BLaER1 treated with 17β-estradiol and CSF1 and Interleukin-3, amounts not matched to agents 10 nM and 100 nM (cell line): ENCODE data around the gene ATXN1.

Source experiments
- H3K27ac ChIP-seq, 11 experiments: shearing (Covaris generic); formaldehyde crosslinking; 2 replicates each; pipeline ENCODE4 v1.8.1; 2022
- H3K27me3 ChIP-seq, 11 experiments: shearing (Covaris generic); formaldehyde crosslinking; 2 replicates each; pipeline ENCODE4 v1.8.1; 2022
- H3K36me3 ChIP-seq, 11 experiments: shearing (Covaris generic); formaldehyde crosslinking; 2 replicates each; pipeline ENCODE4 v1.8.1; 2022
- H3K4me1 ChIP-seq, 10 experiments: shearing (Covaris generic); formaldehyde crosslinking; 2 replicates each; pipeline ENCODE4 v1.8.1; 2022
- H3K4me2 ChIP-seq, 11 experiments: shearing (Covaris generic); formaldehyde crosslinking; 2 replicates each; pipeline ENCODE4 v1.8.1; 2022
- H3K4me3 ChIP-seq, 10 experiments: shearing (Covaris generic); formaldehyde crosslinking; 2 replicates each; pipeline ENCODE4 v1.8.1; 2022
- H3K9ac ChIP-seq, 11 experiments: shearing (Covaris generic); formaldehyde crosslinking; 2 replicates each; pipeline ENCODE4 v1.8.1; 2022
- H3K9me3 ChIP-seq, 11 experiments: shearing (Covaris generic); formaldehyde crosslinking; replicated peaks in 1 of 11; 2 replicates each; pipeline ENCODE4 v1.8.1; 2022
- H4K20me1 ChIP-seq, 11 experiments: shearing (Covaris generic); formaldehyde crosslinking; 2 replicates each; pipeline ENCODE4 v1.8.1; 2022
- Cebpa-rat ChIP-seq, 11 experiments: shearing (Covaris generic); IDR thresholded peaks; 2 replicates each; pipeline ENCODE4 v1.8.1; 2022

The ATXN1 gene

GRCh38 chr6:16700916-16701234, 60.4 kb downstream of the ATXN1 start:
- Histone ChIP-seq H3K9ac (no peak overlapping the region), H4K20me1 (peaks cover 0 to 69% (median 0%) of the 10 kb centered on the region in 11 experiments; a peak in 7 of 22 replicates), H3K4me2 (peak overlapping the region in 10 of 11 experiments; percentile 6 to 68 (median 47); a peak in 16 of 22 replicates), H3K9me3 (no peaks in the 10 kb centered on the region), H3K4me3 (no peak overlapping the region), H3K27me3 (peaks cover 0 to 11% (median 0%) of the 10 kb centered on the region in 11 experiments; a peak in 5 of 22 replicates), H3K4me1 (peaks cover 0 to 81% (median 21%) of the 10 kb centered on the region in 10 experiments; a peak in 13 of 20 replicates), H3K36me3 (peaks cover 0 to 4% (median 0%) of the 10 kb centered on the region in 11 experiments; a peak in 1 of 22 replicates), H3K27ac (peak overlapping the region in 2 of 11 experiments; percentile 2 to 38; a peak in 1 of 22 replicates)
- TF ChIP-seq Cebpa-rat (IDR thresholded peaks at IDR 0.05) = no peak

- Histone ChIP-seq H3K4me1 (peaks cover 0 to 81% (median 19%) of the 10 kb centered on the region in 10 experiments; a peak in 13 of 20 replicates), H3K27ac (peak overlapping the region in 2 of 11 experiments; percentile 2 to 38; a peak in 2 of 22 replicates), H3K4me2 (peak overlapping the region; percentile 6 to 68 (median 46); a peak in 20 of 22 replicates), H4K20me1 (peaks cover 0 to 65% (median 0%) of the 10 kb centered on the region in 11 experiments; a peak in 7 of 22 replicates), H3K27me3 (peaks cover 0 to 11% (median 0%) of the 10 kb centered on the region in 11 experiments; a peak in 5 of 22 replicates), H3K9me3 (no peaks in the 10 kb centered on the region), H3K9ac (no peak overlapping the region), H3K4me3 (no peak overlapping the region), H3K36me3 (peaks cover 0 to 4% (median 0%) of the 10 kb centered on the region in 11 experiments; a peak in 1 of 22 replicates)
- TF ChIP-seq Cebpa-rat (IDR thresholded peaks at IDR 0.05) = no peak
These were observed 60.9 kb downstream of the ATXN1 start for GRCh38 chr6:16700202-16700915.

GRCh38 chr6:16698997-16699868, 62.0 kb downstream of the ATXN1 start:
- H3K4me2 ChIP-seq = peak overlapping the region in 3 of 11 experiments; percentile 64 to 68 (median 67); a peak in 5 of 22 replicates
- no peak overlapping the region for H3K4me3 ChIP-seq
- H3K4me1 ChIP-seq = peaks cover 0 to 81% (median 16%) of the 10 kb centered on the region in 10 experiments; a peak in 13 of 20 replicates
- peaks cover 0 to 11% (median 0%) of the 10 kb centered on the region in 11 experiments; a peak in 5 of 22 replicates for H3K27me3 ChIP-seq
- TF ChIP-seq Cebpa-rat (IDR thresholded peaks at IDR 0.05) = no peak
- 0 out of 22 replicates have a peak overlapping the region, but pooled peaks of 1 of the 11 experiments have one; percentile 0 for H3K27ac ChIP-seq
- H3K9me3 ChIP-seq = 0 out of 22 replicates have a peak, but pooled peaks cover 0 to 6% (median 0%) of the 10 kb centered on the region in 11 experiments
- peaks cover 0 to 65% (median 0%) of the 10 kb centered on the region in 11 experiments; a peak in 5 of 22 replicates for H4K20me1 ChIP-seq
- H3K9ac ChIP-seq = peak overlapping the region in 1 of 11 experiments; percentile 26; a peak in 1 of 22 replicates
- peaks cover 0 to 4% (median 0%) of the 10 kb centered on the region in 11 experiments; a peak in 1 of 22 replicates for H3K36me3 ChIP-seq

- Histone ChIP-seq H3K9ac (no peak overlapping the region), H3K4me2 (peak overlapping the region in 3 of 11 experiments; percentile 32 to 64 (median 51); a peak in 6 of 22 replicates), H3K4me1 (peaks cover 0 to 79% (median 15%) of the 10 kb centered on the region in 10 experiments; a peak in 13 of 20 replicates), H3K9me3 (0 out of 22 replicates have a peak, but pooled peaks cover 0 to 6% (median 0%) of the 10 kb centered on the region in 11 experiments), H3K27me3 (peaks cover 0 to 11% (median 0%) of the 10 kb centered on the region in 11 experiments; a peak in 5 of 22 replicates), H3K4me3 (no peak overlapping the region), H4K20me1 (peaks cover 0 to 57% (median 0%) of the 10 kb centered on the region in 11 experiments; a peak in 6 of 22 replicates), H3K27ac (no peak overlapping the region), H3K36me3 (peaks cover 0 to 4% (median 0%) of the 10 kb centered on the region in 11 experiments; a peak in 1 of 22 replicates)
- no peak for TF ChIP-seq Cebpa-rat (IDR thresholded peaks at IDR 0.05)
These were observed 63.1 kb downstream of the ATXN1 start for GRCh38 chr6:16698162-16698533.

- Histone ChIP-seq H3K4me1 (peaks cover 0 to 79% (median 15%) of the 10 kb centered on the region in 10 experiments; a peak in 13 of 20 replicates), H4K20me1 (peaks cover 0 to 63% (median 0%) of the 10 kb centered on the region in 11 experiments; a peak in 6 of 22 replicates), H3K27me3 (peaks cover 0 to 11% (median 0%) of the 10 kb centered on the region in 11 experiments; a peak in 5 of 22 replicates), H3K4me2 (peak overlapping the region in 3 of 11 experiments; percentile 32 to 64 (median 51); a peak in 6 of 22 replicates), H3K4me3 (no peak overlapping the region), H3K9me3 (0 out of 22 replicates have a peak, but pooled peaks cover 0 to 6% (median 0%) of the 10 kb centered on the region in 11 experiments), H3K9ac (no peak overlapping the region), H3K27ac (no peak overlapping the region), H3K36me3 (peaks cover 0 to 4% (median 0%) of the 10 kb centered on the region in 11 experiments; a peak in 1 of 22 replicates)
- no peak for TF ChIP-seq Cebpa-rat (IDR thresholded peaks at IDR 0.05)
These were observed 63.7 kb downstream of the ATXN1 start for GRCh38 chr6:16697437-16698161.

- Histone ChIP-seq H3K4me1 (peaks cover 0 to 83% (median 15%) of the 10 kb centered on the region in 10 experiments; a peak in 13 of 20 replicates), H3K4me3 (no peak overlapping the region), H3K36me3 (peaks cover 0 to 4% (median 0%) of the 10 kb centered on the region in 11 experiments; a peak in 1 of 22 replicates), H3K9me3 (0 out of 22 replicates have a peak, but pooled peaks cover 0 to 6% (median 0%) of the 10 kb centered on the region in 11 experiments), H3K4me2 (peak overlapping the region in 2 of 11 experiments; percentile 31 to 32; a peak in 3 of 22 replicates), H4K20me1 (peaks cover 0 to 74% (median 0%) of the 10 kb centered on the region in 11 experiments; a peak in 6 of 22 replicates), H3K27ac (no peak overlapping the region), H3K9ac (no peak overlapping the region), H3K27me3 (peaks cover 0 to 11% (median 0%) of the 10 kb centered on the region in 11 experiments; a peak in 5 of 22 replicates)
- TF ChIP-seq Cebpa-rat (IDR thresholded peaks at IDR 0.05) = no peak
These were observed 64.8 kb downstream of the ATXN1 start for GRCh38 chr6:16696496-16696895.

GRCh38 chr6:16694781-16695578, 66.3 kb downstream of the ATXN1 start:
- peaks cover 0 to 73% (median 0%) of the 10 kb centered on the region in 11 experiments; a peak in 4 of 22 replicates for H4K20me1 ChIP-seq
- H3K4me2 ChIP-seq = peak overlapping the region in 4 of 11 experiments; percentile 20 to 75 (median 58); a peak in 8 of 22 replicates
- H3K27me3 ChIP-seq = no peaks in the 10 kb centered on the region; a peak in 2 of 22 replicates
- 0 out of 22 replicates have a peak, but pooled peaks cover 0 to 6% (median 0%) of the 10 kb centered on the region in 11 experiments for H3K9me3 ChIP-seq
- H3K4me1 ChIP-seq = peaks cover 0 to 83% (median 13%) of the 10 kb centered on the region in 10 experiments; a peak in 11 of 20 replicates
- peaks cover 0 to 4% (median 0%) of the 10 kb centered on the region in 11 experiments; a peak in 1 of 22 replicates for H3K36me3 ChIP-seq
- H3K9ac ChIP-seq = no peak overlapping the region
- H3K4me3 ChIP-seq = no peak overlapping the region
- peak overlapping the region in 2 of 11 experiments; percentile 6 to 9; a peak in 3 of 22 replicates for H3K27ac ChIP-seq
- TF ChIP-seq Cebpa-rat (IDR thresholded peaks at IDR 0.05) = no peak
